GM23248 (cell line): ENCODE measurements around the gene HSPA12A.

Experiments used
- EZH2 ChIP-seq: fragments of 200-600 bp; sonication (generic); IDR thresholded peaks from 2 replicates; pipeline ENCODE4 v1.6.1; 2018; ENCODE audit warnings: antibody characterized with exemption, mild to moderate bottlenecking; ENCODE audit not compliant: insufficient read depth, poor library complexity, severe bottlenecking
- EZH2phosphoT487 ChIP-seq: fragments of 200-600 bp; sonication (generic); IDR thresholded peaks from 2 replicates; pipeline ENCODE4 v1.6.1; 2018; ENCODE audit warnings: antibody characterized with exemption, moderate library complexity, mild to moderate bottlenecking, low read depth; ENCODE audit not compliant: insufficient read depth

GRCh38 chr10:116752969-116753665, 10.8 kb upstream of the HSPA12A start:
- TF ChIP-seq EZH2: no peak
- TF ChIP-seq EZH2phosphoT487: no peak
